ACC112 (cell line): Measurements from ENCODE around the gene COL1A2.

Experiments
- H2AFZ ChIP-seq: fragments of 200-600 bp; sonication (generic); one replicate; pipeline ENCODE4 v1.6.0; 2017; ENCODE audit warnings: antibody characterized with exemption, low read length; ENCODE audit not compliant: unreplicated experiment
- H3K27ac ChIP-seq: fragments of 200-600 bp; sonication (generic); 2 replicates; pipeline ENCODE4 v1.5.1; 2014; ENCODE audit warnings: low read depth, mild to moderate bottlenecking, antibody characterized with exemption, low read length, moderate library complexity
- H3K27me3 ChIP-seq: fragments of 200-600 bp; sonication (generic); 2 replicates; pipeline ENCODE4 v1.6.1; 2014; ENCODE audit warnings: mild to moderate bottlenecking, antibody characterized with exemption, low read length, moderate library complexity, mixed read lengths; ENCODE audit not compliant: insufficient read depth
- H3K36me3 ChIP-seq: fragments of 200-600 bp; sonication (generic); 2 replicates; pipeline ENCODE4 v1.6.1; 2016; ENCODE audit warnings: mild to moderate bottlenecking, antibody characterized with exemption, low read length, moderate library complexity, mixed read lengths; ENCODE audit not compliant: insufficient read depth
- H3K4me1 ChIP-seq: fragments of 200-600 bp; sonication (generic); one replicate; pipeline ENCODE4 v1.6.1; 2016; ENCODE audit warnings: low read length, mixed read lengths; ENCODE audit not compliant: insufficient read depth, unreplicated experiment, control insufficient read depth
- H3K4me3 ChIP-seq: fragments of 200-600 bp; sonication (generic); 2 replicates; pipeline ENCODE4 v1.5.1; 2014; ENCODE audit warnings: mild to moderate bottlenecking, low read depth, low read length
- H3K79me2 ChIP-seq: fragments of 200-600 bp; sonication (generic); one replicate; pipeline ENCODE4 v1.6.0; 2016; ENCODE audit warnings: low read length; ENCODE audit not compliant: control insufficient read depth, unreplicated experiment, insufficient read depth

Gene COL1A2

GRCh38 chr7:94382132-94382531 lies 12.6 kb upstream of the COL1A2 start:
- H3K4me3 ChIP-seq: peak overlapping the region; percentile 40; the same call in 1 of the 2 replicates
- peak overlapping the region; percentile 80 for H3K27ac ChIP-seq
- no peaks in the 10 kb centered on the region for H3K27me3 ChIP-seq
- H3K79me2 ChIP-seq: no peaks in the 10 kb centered on the region
- peak overlapping the region; percentile 42 for H2AFZ ChIP-seq
- H3K4me1 ChIP-seq: peaks cover 28% of the 10 kb centered on the region
- no peaks in the 10 kb centered on the region for H3K36me3 ChIP-seq

DNA sequence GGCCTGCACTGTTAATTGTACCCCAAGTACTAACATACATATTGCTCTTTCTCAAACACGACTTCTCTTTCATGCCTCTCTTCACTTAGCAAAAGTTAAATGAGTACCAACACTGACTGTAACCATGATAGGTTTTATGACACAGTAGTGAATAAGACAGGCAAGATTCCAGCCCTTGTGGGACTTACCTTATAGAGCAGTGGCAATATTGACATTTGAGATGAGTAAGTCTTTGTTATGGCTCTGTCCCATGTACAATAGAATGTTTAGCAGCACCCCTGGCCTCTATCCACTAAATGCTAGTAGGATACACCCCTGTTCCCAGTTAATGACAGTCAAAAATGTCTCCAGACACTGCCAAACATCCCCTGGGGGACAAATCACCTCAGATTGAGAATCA lies 11.9 kb upstream of the COL1A2 start:
- Histone ChIP-seq H3K4me1 (peaks cover 28% of the 10 kb centered on the region), H3K27ac (peak overlapping the region; percentile 80), H3K36me3 (no peaks in the 10 kb centered on the region), H3K27me3 (no peaks in the 10 kb centered on the region), H2AFZ (peak overlapping the region; percentile 42), H3K79me2 (no peaks in the 10 kb centered on the region), H3K4me3 (peak overlapping the region; percentile 40)

DNA sequence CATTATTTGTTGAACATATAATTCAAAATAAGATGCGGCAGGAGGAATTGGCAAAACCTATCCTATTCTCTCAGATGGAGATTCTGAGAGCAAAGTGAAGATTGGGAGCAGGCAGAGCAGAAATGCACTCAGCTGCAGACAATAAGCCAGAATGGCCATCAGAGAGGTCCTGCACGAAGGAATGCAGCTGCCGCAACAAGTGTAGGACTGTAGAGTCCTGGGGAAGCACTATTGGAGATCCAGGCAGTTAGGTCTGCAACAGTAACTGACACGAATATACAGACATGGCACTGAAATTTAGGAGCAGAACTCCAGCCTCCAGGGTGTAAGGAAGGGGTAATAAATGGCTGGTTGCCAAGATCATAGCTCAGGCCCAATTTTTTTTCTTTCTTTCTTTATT lies 10.4 kb upstream of the COL1A2 start:
- Histone ChIP-seq H3K27ac (no peak overlapping the region), H3K4me1 (peaks cover 22% of the 10 kb centered on the region), H2AFZ (no peak overlapping the region), H3K36me3 (no peaks in the 10 kb centered on the region), H3K4me3 (no peak overlapping the region), H3K27me3 (no peaks in the 10 kb centered on the region), H3K79me2 (no peaks in the 10 kb centered on the region)

GRCh38 chr7:94386416-94386815 lies 8.3 kb upstream of the COL1A2 start:
- H3K79me2 ChIP-seq: no peaks in the 10 kb centered on the region
- H3K27me3 ChIP-seq: no peaks in the 10 kb centered on the region
- no peaks in the 10 kb centered on the region for H3K36me3 ChIP-seq

GRCh38 chr7:94388540-94388939 lies 6.2 kb upstream of the COL1A2 start:
- no peak overlapping the region for H3K4me3 ChIP-seq
- no peak overlapping the region for H3K27ac ChIP-seq
- H3K27me3 ChIP-seq: no peaks in the 10 kb centered on the region
- H3K36me3 ChIP-seq: no peaks in the 10 kb centered on the region
- peaks cover 22% of the 10 kb centered on the region for H3K4me1 ChIP-seq
- H3K79me2 ChIP-seq: no peaks in the 10 kb centered on the region
- H2AFZ ChIP-seq: no peak overlapping the region

More at GRCh38 chr7:94386416-94386815, 8.3 kb upstream of the COL1A2 start:
- no peak overlapping the region for H3K27ac ChIP-seq
- H3K4me3 ChIP-seq: no peak overlapping the region
- peaks cover 20% of the 10 kb centered on the region for H3K4me1 ChIP-seq
- no peak overlapping the region for H2AFZ ChIP-seq

DNA sequence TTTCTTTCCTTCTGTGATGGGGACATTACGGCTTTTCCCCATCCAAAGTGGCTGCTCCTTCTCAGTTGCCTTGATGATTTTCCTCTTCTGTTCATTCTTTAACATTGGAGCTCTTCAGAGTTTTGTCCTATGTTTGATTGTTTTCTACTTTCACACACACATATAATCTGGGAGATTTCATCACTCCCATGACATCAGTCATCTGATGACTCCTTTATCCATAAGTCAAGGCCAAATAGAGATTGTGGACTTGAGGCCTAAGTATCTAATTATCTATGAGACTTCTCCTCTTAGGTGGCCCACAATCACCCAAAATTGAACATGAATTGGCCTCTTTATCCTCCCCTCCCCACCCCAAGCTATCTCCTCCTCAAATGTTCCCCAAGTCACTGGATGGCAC lies 5.3 kb upstream of the COL1A2 start:
- H3K4me1 ChIP-seq: peaks cover 27% of the 10 kb centered on the region
- no peak overlapping the region for H2AFZ ChIP-seq
- no peak overlapping the region for H3K27ac ChIP-seq
- no peaks in the 10 kb centered on the region for H3K27me3 ChIP-seq
- no peaks in the 10 kb centered on the region for H3K36me3 ChIP-seq
- H3K4me3 ChIP-seq: no peak overlapping the region
- H3K79me2 ChIP-seq: no peaks in the 10 kb centered on the region

- peaks cover 27% of the 10 kb centered on the region for H3K4me1 ChIP-seq
- peak overlapping the region; percentile 53 for H3K4me3 ChIP-seq
- H3K27me3 ChIP-seq: no peaks in the 10 kb centered on the region
- peaks cover 24% of the 10 kb centered on the region for H3K79me2 ChIP-seq
- peaks cover 12% of the 10 kb centered on the region; the same call in 1 of the 2 replicates for H3K36me3 ChIP-seq
- peak overlapping the region; percentile 95 for H3K27ac ChIP-seq
- H2AFZ ChIP-seq: peak overlapping the region; percentile 82
Measured at GRCh38 chr7:94391726-94392392, 2.8 kb upstream of the COL1A2 start.

- H3K27ac ChIP-seq: peak overlapping the region; percentile 95
- no peaks in the 10 kb centered on the region for H3K27me3 ChIP-seq
- H3K79me2 ChIP-seq: peaks cover 29% of the 10 kb centered on the region
- H3K4me1 ChIP-seq: peaks cover 27% of the 10 kb centered on the region
- peaks cover 14% of the 10 kb centered on the region; the same call in 1 of the 2 replicates for H3K36me3 ChIP-seq
- H2AFZ ChIP-seq: peak overlapping the region; percentile 82
- H3K4me3 ChIP-seq: peak overlapping the region; percentile 53
Measured at GRCh38 chr7:94392393-94392786, 2.3 kb upstream of the COL1A2 start.

GRCh38 chr7:94393246-94394108 lies 1.2 kb upstream of the COL1A2 start:
- H2AFZ ChIP-seq: peak overlapping the region; percentile 43
- H3K79me2 ChIP-seq: peaks cover 39% of the 10 kb centered on the region
- H3K4me1 ChIP-seq: peaks cover 27% of the 10 kb centered on the region
- peak overlapping the region; percentile 95 for H3K27ac ChIP-seq
- H3K36me3 ChIP-seq: peaks cover 17% of the 10 kb centered on the region
- peak overlapping the region; percentile 93 for H3K4me3 ChIP-seq
- no peaks in the 10 kb centered on the region for H3K27me3 ChIP-seq

DNA sequence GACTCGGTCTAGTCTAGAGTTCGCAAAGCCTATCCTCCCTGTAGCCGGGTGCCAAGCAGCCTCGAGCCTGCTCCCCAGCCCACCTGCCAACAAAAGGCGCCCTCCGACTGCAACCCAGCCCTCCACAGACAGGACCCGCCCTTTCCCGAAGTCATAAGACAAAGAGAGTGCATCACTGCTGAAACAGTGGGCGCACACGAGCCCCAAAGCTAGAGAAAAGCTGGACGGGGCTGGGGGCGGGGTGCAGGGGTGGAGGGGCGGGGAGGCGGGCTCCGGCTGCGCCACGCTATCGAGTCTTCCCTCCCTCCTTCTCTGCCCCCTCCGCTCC lies 622 bp upstream of the COL1A2 start:
- no peaks in the 10 kb centered on the region for H3K27me3 ChIP-seq
- peaks cover 45% of the 10 kb centered on the region for H3K79me2 ChIP-seq
- peak overlapping the region; percentile 93 for H3K4me3 ChIP-seq
- no peak overlapping the region for H2AFZ ChIP-seq
- peak overlapping the region; percentile 95 for H3K27ac ChIP-seq
- peaks cover 28% of the 10 kb centered on the region for H3K4me1 ChIP-seq
- peaks cover 23% of the 10 kb centered on the region for H3K36me3 ChIP-seq
